Chondrocyte (in vitro differentiated cells): ENCODE measurements around the gene RTTN. TPM values are rescaled to one million over a fixed set of nuclear protein-coding genes. Genes with fewer than 3 reads are reported as not detected.

Experiments
- DNase-seq: peaks from one replicate; pipeline ENCODE4 v3.0.0; 2021; ENCODE audit warnings: mixed read lengths, low spot score
- H3K27ac Mint-ChIP-seq: one replicate; pipeline ENCODE4 v1.8.0; 2021; ENCODE audit warnings: mild to moderate bottlenecking, moderate library complexity, mixed read lengths; ENCODE audit not compliant: unreplicated experiment
- H3K27me3 Mint-ChIP-seq: 2 replicates; pipeline ENCODE4 v1.8.0; 2021; ENCODE audit warnings: low read depth, mixed read lengths
- H3K36me3 Mint-ChIP-seq: 2 replicates; pipeline ENCODE4 v1.8.0; 2021; ENCODE audit warnings: low read depth, mixed read lengths
- H3K4me1 Mint-ChIP-seq: 2 replicates; pipeline ENCODE4 v1.8.0; 2021; ENCODE audit warnings: low read depth, mild to moderate bottlenecking, mixed read lengths
- H3K4me3 Mint-ChIP-seq: one replicate; pipeline ENCODE4 v1.8.0; 2021; ENCODE audit warnings: mild to moderate bottlenecking, moderate library complexity, mixed read lengths; ENCODE audit not compliant: unreplicated experiment
- H3K9me3 Mint-ChIP-seq: 2 replicates; pipeline ENCODE4 v1.8.0; 2021; ENCODE audit warnings: low read depth, mixed read lengths
- total RNA-seq: library from RNA; stranded (reverse); gene quantifications from 3 replicates; pipeline ENCODE4 v1.2.1, GENCODE V29; 2021
- TF ChIP-seq, protein P1 (sequence below): fragments of 200-600 bp; sonication (generic); IDR thresholded peaks from 2 replicates; pipeline ENCODE4 v1.5.0; 2021; ENCODE audit warnings: antibody characterized with exemption, mild to moderate bottlenecking, moderate library complexity

Gene RTTN
- total RNA-seq, 1 donor from 2014 or later = 4.8 TPM

DNA sequence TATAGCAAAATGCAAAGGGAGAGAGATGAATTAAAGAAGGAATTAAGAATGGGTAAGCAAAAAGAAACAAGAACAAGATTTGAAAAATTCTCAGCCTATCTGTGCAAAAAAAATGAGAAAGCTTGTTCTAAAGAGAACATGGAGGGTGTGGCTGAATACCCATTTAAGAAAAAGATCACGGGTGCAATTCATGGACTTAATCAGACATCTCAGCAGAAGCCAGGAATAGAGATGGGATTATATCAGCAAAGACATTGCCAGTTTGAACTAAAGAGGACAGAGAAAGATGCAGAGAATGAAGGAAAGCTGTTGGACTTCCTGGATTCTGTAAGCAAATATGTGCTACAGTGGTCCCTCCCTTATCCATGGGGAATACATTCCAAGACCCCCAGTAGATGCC is 115.6 kb downstream of the RTTN start:
- DNase-seq = no peak
- Mint-ChIP-seq H3K4me3 (no peak overlapping the region), H3K36me3 (peaks cover 4% of the 10 kb centered on the region), H3K9me3 (peaks cover 8% of the 10 kb centered on the region), H3K27me3 (no peaks in the 10 kb centered on the region), H3K27ac (no peak overlapping the region), H3K4me1 (peaks cover 8% of the 10 kb centered on the region)
- TF ChIP-seq, protein P1, sequence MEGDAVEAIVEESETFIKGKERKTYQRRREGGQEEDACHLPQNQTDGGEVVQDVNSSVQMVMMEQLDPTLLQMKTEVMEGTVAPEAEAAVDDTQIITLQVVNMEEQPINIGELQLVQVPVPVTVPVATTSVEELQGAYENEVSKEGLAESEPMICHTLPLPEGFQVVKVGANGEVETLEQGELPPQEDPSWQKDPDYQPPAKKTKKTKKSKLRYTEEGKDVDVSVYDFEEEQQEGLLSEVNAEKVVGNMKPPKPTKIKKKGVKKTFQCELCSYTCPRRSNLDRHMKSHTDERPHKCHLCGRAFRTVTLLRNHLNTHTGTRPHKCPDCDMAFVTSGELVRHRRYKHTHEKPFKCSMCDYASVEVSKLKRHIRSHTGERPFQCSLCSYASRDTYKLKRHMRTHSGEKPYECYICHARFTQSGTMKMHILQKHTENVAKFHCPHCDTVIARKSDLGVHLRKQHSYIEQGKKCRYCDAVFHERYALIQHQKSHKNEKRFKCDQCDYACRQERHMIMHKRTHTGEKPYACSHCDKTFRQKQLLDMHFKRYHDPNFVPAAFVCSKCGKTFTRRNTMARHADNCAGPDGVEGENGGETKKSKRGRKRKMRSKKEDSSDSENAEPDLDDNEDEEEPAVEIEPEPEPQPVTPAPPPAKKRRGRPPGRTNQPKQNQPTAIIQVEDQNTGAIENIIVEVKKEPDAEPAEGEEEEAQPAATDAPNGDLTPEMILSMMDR = no peak

DNA sequence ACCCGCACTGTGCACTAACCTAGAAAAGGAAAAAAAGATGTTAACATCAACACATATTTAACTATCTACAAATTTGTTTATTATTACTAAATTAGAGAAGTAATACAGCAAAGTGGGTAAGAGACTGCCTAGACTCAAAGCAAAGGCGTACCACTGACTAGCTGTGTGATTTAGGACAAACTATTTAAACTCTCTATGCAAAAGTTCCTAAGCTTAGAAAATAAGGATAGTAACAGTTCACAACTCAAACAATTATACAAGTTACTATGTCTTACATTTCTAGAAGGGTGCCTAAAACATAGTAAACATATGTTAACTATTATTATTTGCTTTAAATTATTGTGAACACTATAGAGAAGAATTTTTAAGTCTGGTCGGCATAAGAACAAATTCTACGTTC is 119.4 kb downstream of the RTTN start:
- TF ChIP-seq, protein P1 = no peak
- H3K4me3 Mint-ChIP-seq = no peak overlapping the region
- no peak for DNase-seq
- H3K9me3 Mint-ChIP-seq = no peaks in the 10 kb centered on the region
- no peak overlapping the region for H3K27ac Mint-ChIP-seq
- H3K27me3 Mint-ChIP-seq = no peaks in the 10 kb centered on the region
- H3K4me1 Mint-ChIP-seq = peaks cover 8% of the 10 kb centered on the region
- peaks cover 2% of the 10 kb centered on the region for H3K36me3 Mint-ChIP-seq

DNA sequence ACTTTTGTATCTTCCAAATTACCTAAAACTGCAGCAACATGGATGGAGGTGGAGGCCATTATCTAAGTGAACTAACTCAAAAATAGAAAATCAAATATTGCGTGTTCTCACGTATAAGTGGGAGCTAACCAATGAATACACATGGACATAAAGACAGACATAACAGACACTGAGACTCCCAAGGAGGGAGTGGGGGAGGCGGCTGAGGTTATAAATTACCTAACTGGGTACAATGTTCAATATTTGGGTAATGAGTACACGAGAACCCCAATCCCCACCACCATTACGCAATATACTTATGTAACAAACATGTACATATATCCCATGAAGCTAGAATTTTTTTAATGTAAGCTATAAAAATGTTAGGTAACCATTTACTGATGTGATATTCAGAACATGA is 119.8 kb downstream of the RTTN start:
- peaks cover 2% of the 10 kb centered on the region for H3K9me3 Mint-ChIP-seq
- no peaks in the 10 kb centered on the region for H3K27me3 Mint-ChIP-seq
- H3K4me1 Mint-ChIP-seq = peaks cover 8% of the 10 kb centered on the region
- H3K27ac Mint-ChIP-seq = no peak overlapping the region
- DNase-seq = no peak
- TF ChIP-seq, protein P1 = no peak
- H3K36me3 Mint-ChIP-seq = no peaks in the 10 kb centered on the region
- H3K4me3 Mint-ChIP-seq = no peak overlapping the region

- Mint-ChIP-seq H3K36me3 (no peaks in the 10 kb centered on the region), H3K4me1 (no peaks in the 10 kb centered on the region), H3K4me3 (no peak overlapping the region), H3K27me3 (no peaks in the 10 kb centered on the region), H3K27ac (no peak overlapping the region), H3K9me3 (peaks cover 8% of the 10 kb centered on the region)
- no peak for DNase-seq
- TF ChIP-seq, protein P1 = no peak
These were observed 123.1 kb downstream of the RTTN start for GRCh38 chr18:70082430-70082829.

DNA sequence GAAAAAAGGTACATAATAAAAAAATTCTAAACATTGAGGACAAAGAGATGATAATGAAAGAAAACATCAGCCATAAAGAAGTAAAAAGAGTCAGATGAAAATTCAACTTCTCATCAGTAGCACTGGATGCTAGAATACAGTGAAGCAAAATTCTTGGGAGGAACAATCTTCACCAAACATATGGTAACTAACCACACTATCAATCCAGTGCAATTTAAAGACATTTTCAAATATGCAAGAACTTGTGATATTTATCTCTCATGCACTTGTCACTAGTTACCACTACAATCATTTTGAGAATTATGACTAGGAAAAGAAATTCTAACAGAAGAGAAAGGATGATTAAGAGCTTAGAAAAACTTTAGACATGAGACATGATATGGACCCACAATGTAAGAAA is 127.4 kb downstream of the RTTN start:
- H3K9me3 Mint-ChIP-seq = peaks cover 8% of the 10 kb centered on the region
- no peaks in the 10 kb centered on the region for H3K36me3 Mint-ChIP-seq
- no peak overlapping the region for H3K4me3 Mint-ChIP-seq
- no peak overlapping the region for H3K27ac Mint-ChIP-seq
- no peaks in the 10 kb centered on the region for H3K27me3 Mint-ChIP-seq
- TF ChIP-seq, protein P1 = no peak
- H3K4me1 Mint-ChIP-seq = no peaks in the 10 kb centered on the region
- DNase-seq = no peak
